ENCODE data around the gene CYSRT1.

GRCh38 chr9:137223078-137223970 is 1.6 kb upstream of the CYSRT1 start:
- TF ChIP-seq, protein P1, sequence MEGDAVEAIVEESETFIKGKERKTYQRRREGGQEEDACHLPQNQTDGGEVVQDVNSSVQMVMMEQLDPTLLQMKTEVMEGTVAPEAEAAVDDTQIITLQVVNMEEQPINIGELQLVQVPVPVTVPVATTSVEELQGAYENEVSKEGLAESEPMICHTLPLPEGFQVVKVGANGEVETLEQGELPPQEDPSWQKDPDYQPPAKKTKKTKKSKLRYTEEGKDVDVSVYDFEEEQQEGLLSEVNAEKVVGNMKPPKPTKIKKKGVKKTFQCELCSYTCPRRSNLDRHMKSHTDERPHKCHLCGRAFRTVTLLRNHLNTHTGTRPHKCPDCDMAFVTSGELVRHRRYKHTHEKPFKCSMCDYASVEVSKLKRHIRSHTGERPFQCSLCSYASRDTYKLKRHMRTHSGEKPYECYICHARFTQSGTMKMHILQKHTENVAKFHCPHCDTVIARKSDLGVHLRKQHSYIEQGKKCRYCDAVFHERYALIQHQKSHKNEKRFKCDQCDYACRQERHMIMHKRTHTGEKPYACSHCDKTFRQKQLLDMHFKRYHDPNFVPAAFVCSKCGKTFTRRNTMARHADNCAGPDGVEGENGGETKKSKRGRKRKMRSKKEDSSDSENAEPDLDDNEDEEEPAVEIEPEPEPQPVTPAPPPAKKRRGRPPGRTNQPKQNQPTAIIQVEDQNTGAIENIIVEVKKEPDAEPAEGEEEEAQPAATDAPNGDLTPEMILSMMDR (IDR thresholded peaks at IDR 0.05) = peak in 1 of 7 experiments; percentile 20
- TF ChIP-seq POLR2A (IDR thresholded peaks at IDR 0.05) (no peak), POLR2AphosphoS5 (IDR thresholded peaks at IDR 0.05) (peak; percentile 46 to 88 (median 69))
